Glutamatergic neuron (in vitro differentiated cells): ENCODE measurements around the gene ATP9B. TPM values are rescaled to one million over a fixed set of nuclear protein-coding genes. Genes with fewer than 3 reads are reported as not detected.

ENCODE experiments used
- DNase-seq: peaks from one replicate; pipeline ENCODE4 v3.0.0; 2022
- H3K27ac Mint-ChIP-seq: one replicate; pipeline ENCODE4 v1.8.0; 2020; ENCODE audit warnings: mild to moderate bottlenecking, mixed read lengths, inconsistent platforms; ENCODE audit not compliant: unreplicated experiment
- H3K27me3 Mint-ChIP-seq: one replicate; pipeline ENCODE4 v1.8.0; 2020; ENCODE audit warnings: mild to moderate bottlenecking, moderate library complexity, mixed read lengths, inconsistent platforms; ENCODE audit not compliant: unreplicated experiment
- H3K36me3 Mint-ChIP-seq: one replicate; pipeline ENCODE4 v1.8.0; 2020; ENCODE audit warnings: mild to moderate bottlenecking, mixed read lengths, inconsistent platforms; ENCODE audit not compliant: unreplicated experiment
- H3K4me1 Mint-ChIP-seq: one replicate; pipeline ENCODE4 v1.8.0; 2020; ENCODE audit warnings: mild to moderate bottlenecking, low read depth, mixed read lengths, inconsistent platforms; ENCODE audit not compliant: unreplicated experiment
- H3K4me3 Mint-ChIP-seq: one replicate; pipeline ENCODE4 v1.8.0; 2020; ENCODE audit warnings: mild to moderate bottlenecking, mixed read lengths, inconsistent platforms; ENCODE audit not compliant: unreplicated experiment
- H3K9me3 Mint-ChIP-seq: one replicate; pipeline ENCODE4 v1.8.0; 2020; ENCODE audit warnings: mild to moderate bottlenecking, moderate library complexity, mixed read lengths, inconsistent platforms; ENCODE audit not compliant: unreplicated experiment
- total RNA-seq: library from RNA; stranded (reverse); fragmentation: NEBNext Ultra II Directional; extraction: Animal tissue kit (Norgen Biotek cat#: 25700); gene quantifications from one replicate; pipeline ENCODE4 v1.2.1, GENCODE V29; 2021; ENCODE audit not compliant: unreplicated experiment
- TF ChIP-seq, protein P1 (sequence below): fragments of 200-600 bp; sonication (generic); IDR thresholded peaks from one replicate; pipeline ENCODE4 v1.5.0; 2021; ENCODE audit not compliant: partially characterized antibody, unreplicated experiment

Gene ATP9B
- total RNA-seq, 1 donor from 2014 or later: 62.6 TPM

DNA sequence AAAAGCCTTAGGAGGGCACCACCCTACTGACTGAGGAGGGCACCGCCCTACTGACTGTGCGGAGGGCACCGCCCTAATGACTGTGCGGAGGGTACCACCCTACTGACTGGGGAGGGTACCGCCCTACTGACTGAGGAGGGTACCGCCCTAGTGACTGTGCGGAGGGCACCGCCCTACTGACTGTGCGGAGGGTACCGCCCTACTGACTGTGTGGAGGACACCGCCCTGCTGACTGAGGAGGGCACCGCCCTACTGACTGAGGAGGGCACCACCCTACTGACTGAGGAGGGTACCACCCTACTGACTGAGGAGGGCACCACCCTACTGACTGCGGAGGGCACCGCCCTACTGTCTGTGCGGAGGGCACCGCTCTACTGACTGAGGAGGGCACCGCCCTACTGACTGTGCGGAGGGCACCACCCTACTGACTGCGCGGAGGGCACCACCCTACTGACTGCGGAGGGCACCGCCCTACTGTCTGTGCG lies 176.4 kb downstream of the ATP9B start:
- Mint-ChIP-seq H3K4me3 (no peak overlapping the region), H3K27me3 (peaks cover 5% of the 10 kb centered on the region), H3K36me3 (no peaks in the 10 kb centered on the region), H3K9me3 (peaks cover 9% of the 10 kb centered on the region), H3K4me1 (peaks cover 44% of the 10 kb centered on the region), H3K27ac (no peak overlapping the region)
- DNase-seq: no peak
- TF ChIP-seq, protein P1, sequence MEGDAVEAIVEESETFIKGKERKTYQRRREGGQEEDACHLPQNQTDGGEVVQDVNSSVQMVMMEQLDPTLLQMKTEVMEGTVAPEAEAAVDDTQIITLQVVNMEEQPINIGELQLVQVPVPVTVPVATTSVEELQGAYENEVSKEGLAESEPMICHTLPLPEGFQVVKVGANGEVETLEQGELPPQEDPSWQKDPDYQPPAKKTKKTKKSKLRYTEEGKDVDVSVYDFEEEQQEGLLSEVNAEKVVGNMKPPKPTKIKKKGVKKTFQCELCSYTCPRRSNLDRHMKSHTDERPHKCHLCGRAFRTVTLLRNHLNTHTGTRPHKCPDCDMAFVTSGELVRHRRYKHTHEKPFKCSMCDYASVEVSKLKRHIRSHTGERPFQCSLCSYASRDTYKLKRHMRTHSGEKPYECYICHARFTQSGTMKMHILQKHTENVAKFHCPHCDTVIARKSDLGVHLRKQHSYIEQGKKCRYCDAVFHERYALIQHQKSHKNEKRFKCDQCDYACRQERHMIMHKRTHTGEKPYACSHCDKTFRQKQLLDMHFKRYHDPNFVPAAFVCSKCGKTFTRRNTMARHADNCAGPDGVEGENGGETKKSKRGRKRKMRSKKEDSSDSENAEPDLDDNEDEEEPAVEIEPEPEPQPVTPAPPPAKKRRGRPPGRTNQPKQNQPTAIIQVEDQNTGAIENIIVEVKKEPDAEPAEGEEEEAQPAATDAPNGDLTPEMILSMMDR: no peak

- peaks cover 5% of the 10 kb centered on the region for H3K9me3 Mint-ChIP-seq
- no peaks in the 10 kb centered on the region for H3K36me3 Mint-ChIP-seq
- peaks cover 39% of the 10 kb centered on the region for H3K4me1 Mint-ChIP-seq
- peaks cover 5% of the 10 kb centered on the region for H3K27me3 Mint-ChIP-seq
- H3K27ac Mint-ChIP-seq: peak overlapping the region; percentile 96
- DNase-seq: peak; percentile 89
- peak overlapping the region; percentile 75 for H3K4me3 Mint-ChIP-seq
- TF ChIP-seq, protein P1: peak; percentile 91
Observed at GRCh38 chr18:79246309-79247108, 177.3 kb downstream of the ATP9B start.

DNA sequence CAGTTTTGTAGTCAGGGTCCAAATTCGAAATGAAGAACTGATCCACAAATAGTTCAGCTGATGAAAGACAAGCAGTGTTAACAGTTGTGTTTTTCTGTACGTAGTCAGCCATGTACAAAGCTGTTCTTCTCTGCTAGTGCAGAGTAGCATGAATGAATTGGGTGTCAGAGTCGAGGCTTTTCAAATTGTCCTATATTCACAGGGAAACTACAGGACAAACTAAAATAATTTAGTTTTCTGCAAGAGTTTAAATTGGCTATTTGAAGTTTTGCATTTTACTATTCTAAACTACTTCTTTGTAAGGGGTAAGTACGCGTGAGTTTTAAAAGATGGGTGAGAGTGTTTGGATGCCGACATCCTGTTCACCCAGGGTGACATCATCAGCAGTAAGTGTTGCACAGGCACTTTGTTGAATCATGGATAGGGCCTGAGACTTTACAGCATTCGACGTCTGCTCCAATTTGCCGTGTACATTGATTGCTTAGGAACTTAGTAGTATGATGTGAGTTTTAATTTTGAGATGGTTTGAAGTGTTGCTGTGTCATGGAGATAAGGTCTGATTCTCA lies 179.4 kb downstream of the ATP9B start:
- peak overlapping the region; percentile 34 for H3K4me3 Mint-ChIP-seq
- peak overlapping the region; percentile 81 for H3K27ac Mint-ChIP-seq
- H3K36me3 Mint-ChIP-seq: no peaks in the 10 kb centered on the region
- peaks cover 40% of the 10 kb centered on the region for H3K4me1 Mint-ChIP-seq
- no peak for DNase-seq
- H3K9me3 Mint-ChIP-seq: peaks cover 3% of the 10 kb centered on the region
- H3K27me3 Mint-ChIP-seq: peaks cover 3% of the 10 kb centered on the region
- TF ChIP-seq, protein P1: no peak

DNA sequence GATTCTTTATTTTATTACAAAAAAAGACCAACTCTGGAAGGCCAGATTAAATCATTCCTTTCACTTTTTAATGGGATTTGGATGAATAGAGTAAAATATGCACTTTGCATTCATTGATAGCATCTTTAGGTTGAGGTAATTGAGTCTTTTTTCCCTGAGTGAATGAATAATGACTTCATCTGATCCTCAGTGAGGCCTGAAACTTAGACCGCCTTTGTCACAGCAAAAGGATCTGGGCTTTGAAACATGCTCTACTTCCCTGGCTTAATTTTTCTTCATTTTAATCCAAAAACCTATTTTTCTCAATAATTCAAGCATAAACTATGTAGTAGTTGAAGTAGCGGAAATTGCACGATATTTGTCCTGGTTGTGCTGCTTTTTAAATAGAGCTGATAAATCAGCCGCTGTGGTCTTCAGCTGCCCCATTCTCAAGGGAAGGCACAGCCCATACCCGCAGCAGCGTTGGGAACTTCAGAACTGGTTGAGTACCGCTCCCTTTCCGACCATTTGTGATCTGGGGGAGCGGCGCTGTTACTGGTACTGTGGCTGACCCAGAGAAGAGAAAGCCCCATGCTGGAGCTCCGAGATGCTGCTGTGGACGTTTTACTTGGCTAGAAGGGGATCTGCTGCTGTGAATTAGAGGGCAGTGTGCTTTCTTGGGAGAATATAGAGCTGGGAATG lies 181.2 kb downstream of the ATP9B start:
- no peaks in the 10 kb centered on the region for H3K27me3 Mint-ChIP-seq
- H3K9me3 Mint-ChIP-seq: peaks cover 3% of the 10 kb centered on the region
- H3K4me3 Mint-ChIP-seq: peak overlapping the region; percentile 44
- TF ChIP-seq, protein P1: no peak
- peak overlapping the region; percentile 48 for H3K27ac Mint-ChIP-seq
- DNase-seq: no peak
- H3K36me3 Mint-ChIP-seq: no peaks in the 10 kb centered on the region
- peaks cover 36% of the 10 kb centered on the region for H3K4me1 Mint-ChIP-seq
